ENCODE results near the gene SMURF1.

GRCh38 chr7:99139036-99139435 lies 4.9 kb downstream of the SMURF1 start:
- TF ChIP-seq CTCF (IDR thresholded peaks at IDR 0.05) (no peak), POLR2A (IDR thresholded peaks at IDR 0.05) (no peak)
